WTC11 (cell line): ENCODE data around the gene SLC2A9. TPM values are rescaled to one million over a fixed set of nuclear protein-coding genes. Genes with fewer than 3 reads are reported as not detected.

ENCODE experiments used
- ATAC-seq: fragments of 200-7000 bp; cut with Tn5 transposase; 2 replicates; pipeline ENCODE4 v1.10.0; 2021; ENCODE audit warnings: mild to moderate bottlenecking, moderate library complexity
- CTCF ChIA-PET: fragments of 300-600 bp; sonication (Branson Sonifier 250); formaldehyde crosslinking; loops from one replicate; lab custom pipeline; 2021; ENCODE audit warnings: antibody characterized with exemption; lab: Charles Lee
- POLR2A ChIA-PET: fragments of 350-600 bp; sonication (Branson Sonifier 250); formaldehyde crosslinking; loops from one replicate; lab custom pipeline; 2021; ENCODE audit warnings: antibody characterized with exemption; lab: Charles Lee
- DNase-seq: peaks from one replicate; pipeline ENCODE4 v3.0.0; 2021; ENCODE audit warnings: low spot score
- H3K27ac Mint-ChIP-seq: 2 replicates; pipeline ENCODE4 v1.8.0; 2021; ENCODE audit warnings: mixed read lengths
- H3K27me3 Mint-ChIP-seq: 2 replicates; pipeline ENCODE4 v1.8.0; 2021; ENCODE audit warnings: low read depth, mild to moderate bottlenecking, moderate library complexity, mixed read lengths
- H3K36me3 Mint-ChIP-seq: 2 replicates; pipeline ENCODE4 v1.8.0; 2021; ENCODE audit warnings: mixed read lengths
- H3K4me1 Mint-ChIP-seq: 2 replicates; pipeline ENCODE4 v1.8.0; 2022; ENCODE audit warnings: mixed read lengths
- H3K4me3 Mint-ChIP-seq: 2 replicates; pipeline ENCODE4 v1.8.0; 2021; ENCODE audit warnings: mild to moderate bottlenecking, moderate library complexity, mixed read lengths
- H3K9me3 Mint-ChIP-seq: 2 replicates; pipeline ENCODE4 v1.8.0; 2021; ENCODE audit warnings: mixed read lengths
- ATF3 ChIP-seq: sonication (generic); formaldehyde crosslinking; conservative IDR thresholded peaks from 2 replicates; pipeline ENCODE4 v1.8.1; 2022; ENCODE audit warnings: mild to moderate bottlenecking, missing genetic modification reagents
- CBFB ChIP-seq: sonication (generic); formaldehyde crosslinking; IDR thresholded peaks from 2 replicates; pipeline ENCODE4 v1.8.1; 2022; ENCODE audit warnings: mild to moderate bottlenecking, low read depth, missing genetic modification reagents
- CREB1 ChIP-seq: sonication (generic); formaldehyde crosslinking; IDR thresholded peaks from 2 replicates; pipeline ENCODE4 v1.8.0; 2023; ENCODE audit warnings: mild to moderate bottlenecking, missing genetic modification reagents
- E2F1 ChIP-seq: sonication (generic); formaldehyde crosslinking; IDR thresholded peaks from 2 replicates; pipeline ENCODE4 v1.8.0; 2022; ENCODE audit warnings: mild to moderate bottlenecking, missing genetic modification reagents
- E2F4 ChIP-seq: sonication (generic); formaldehyde crosslinking; IDR thresholded peaks from 2 replicates; pipeline ENCODE4 v1.8.1; 2022; ENCODE audit warnings: low read depth, mild to moderate bottlenecking, moderate library complexity, missing genetic modification reagents, borderline replicate concordance
- E2F5 ChIP-seq: sonication (generic); formaldehyde crosslinking; IDR thresholded peaks from 2 replicates; pipeline ENCODE4 v1.8.1; 2022; ENCODE audit warnings: mild to moderate bottlenecking, moderate library complexity, missing genetic modification reagents
- ELF4 ChIP-seq: sonication (generic); formaldehyde crosslinking; IDR thresholded peaks from 2 replicates; pipeline ENCODE4 v1.8.1; 2022; ENCODE audit warnings: low read depth, mild to moderate bottlenecking, moderate library complexity, missing genetic modification reagents
- EMX1 ChIP-seq: fragments of 250-450 bp; sonication (Bioruptor Pico); IDR thresholded peaks from 2 replicates; pipeline ENCODE4 v1.8.0; 2021; ENCODE audit warnings: mild to moderate bottlenecking
- FOXP4 ChIP-seq: sonication (generic); formaldehyde crosslinking; IDR thresholded peaks from 2 replicates; pipeline ENCODE4 v1.8.0; 2022; ENCODE audit warnings: mild to moderate bottlenecking, missing genetic modification reagents
- GABPB1 ChIP-seq: sonication (generic); formaldehyde crosslinking; IDR thresholded peaks from 2 replicates; pipeline ENCODE4 v1.8.1; 2023; ENCODE audit warnings: mild to moderate bottlenecking, missing genetic modification reagents
- GRHL2 ChIP-seq: fragments of 250-450 bp; sonication (Bioruptor Pico); IDR thresholded peaks from 2 replicates; pipeline ENCODE4 v1.8.0; 2022; ENCODE audit warnings: mild to moderate bottlenecking, moderate library complexity; ENCODE audit not compliant: insufficient replicate concordance, severe bottlenecking
- HMGXB4 ChIP-seq: sonication (generic); formaldehyde crosslinking; IDR thresholded peaks from 2 replicates; pipeline ENCODE4 v1.8.1; 2023; ENCODE audit warnings: mild to moderate bottlenecking, moderate library complexity, missing genetic modification reagents
- IRF2 ChIP-seq: sonication (generic); formaldehyde crosslinking; IDR thresholded peaks from 2 replicates; pipeline ENCODE4 v1.8.0; 2022; ENCODE audit warnings: low read depth, missing genetic modification reagents, borderline replicate concordance
- JAZF1 ChIP-seq: fragments of 250-450 bp; sonication (Bioruptor Pico); IDR thresholded peaks from 2 replicates; pipeline ENCODE4 v1.9.0; 2021; ENCODE audit warnings: moderate library complexity, mild to moderate bottlenecking, inconsistent platforms
- NFE2L1 ChIP-seq: sonication (generic); formaldehyde crosslinking; IDR thresholded peaks from 2 replicates; pipeline ENCODE4 v1.8.1; 2023; ENCODE audit warnings: missing genetic modification reagents
- NFYB ChIP-seq: sonication (generic); formaldehyde crosslinking; conservative IDR thresholded peaks from 2 replicates; pipeline ENCODE4 v1.8.0; 2022; ENCODE audit warnings: low read depth, missing genetic modification reagents
- NR1H2 ChIP-seq: sonication (generic); formaldehyde crosslinking; IDR thresholded peaks from 2 replicates; pipeline ENCODE4 v1.9.0; 2021; ENCODE audit warnings: mild to moderate bottlenecking, moderate library complexity, missing genetic modification reagents
- SOX15 ChIP-seq: fragments of 250-450 bp; sonication (Bioruptor Pico); IDR thresholded peaks from 2 replicates; pipeline ENCODE4 v1.9.0; 2021; ENCODE audit warnings: mild to moderate bottlenecking
- SP1 ChIP-seq: sonication (generic); formaldehyde crosslinking; conservative IDR thresholded peaks from 2 replicates; pipeline ENCODE4 v1.8.1; 2022; ENCODE audit warnings: missing genetic modification reagents
- TEAD4 ChIP-seq: sonication (generic); formaldehyde crosslinking; IDR thresholded peaks from 2 replicates; pipeline ENCODE4 v1.8.0; 2022; ENCODE audit warnings: mild to moderate bottlenecking, missing genetic modification reagents
- USF2 ChIP-seq: sonication (generic); formaldehyde crosslinking; IDR thresholded peaks from 2 replicates; pipeline ENCODE4 v1.8.1; 2023; ENCODE audit warnings: mild to moderate bottlenecking, missing genetic modification reagents, moderate library complexity
- ZNF121 ChIP-seq: sonication (generic); formaldehyde crosslinking; IDR thresholded peaks from 2 replicates; pipeline ENCODE4 v1.8.0; 2023; ENCODE audit warnings: missing genetic modification reagents
- ZNF317 ChIP-seq: sonication (generic); formaldehyde crosslinking; IDR thresholded peaks from 2 replicates; pipeline ENCODE4 v1.8.1; 2023; ENCODE audit warnings: low read depth, mild to moderate bottlenecking, moderate library complexity, missing genetic modification reagents, borderline replicate concordance
- ZNF396 ChIP-seq: fragments of 250-450 bp; sonication (Bioruptor Pico); IDR thresholded peaks from 2 replicates; pipeline ENCODE4 v1.8.0; 2021; ENCODE audit warnings: mild to moderate bottlenecking, moderate library complexity, borderline replicate concordance
- total RNA-seq: library from RNA; stranded (reverse); gene quantifications from 3 replicates; pipeline ENCODE4 v1.2.3, GENCODE V29; 2021

Gene SLC2A9
- total RNA-seq, 1 experiment from 2014 or later, result not detected

- peak; percentile 41; the same call in 1 of the 2 replicates for TF ChIP-seq FOXP4 (CRISPR knock-in tag)
- no peak for TF ChIP-seq GABPB1 (CRISPR knock-in tag)
- TF ChIP-seq SOX15 (CRISPR knock-in tag), result no peak
- no peak for TF ChIP-seq ZNF396 (CRISPR knock-in tag)
- no peak for TF ChIP-seq CBFB (CRISPR knock-in tag)
- TF ChIP-seq E2F1, result peak; percentile 87
- TF ChIP-seq GRHL2 (CRISPR knock-in tag), result no peak
- peak; percentile 79; the same call in 1 of the 2 replicates for TF ChIP-seq E2F5 (CRISPR knock-in tag)
- TF ChIP-seq SP1, result peak; percentile 52
- no peak for TF ChIP-seq E2F4
- no peak for TF ChIP-seq NR1H2 (CRISPR knock-in tag)
- no peak for TF ChIP-seq TEAD4
- TF ChIP-seq IRF2 (CRISPR knock-in tag), result no peak
- no peak for TF ChIP-seq ATF3 (CRISPR knock-in tag)
- TF ChIP-seq NFE2L1 (CRISPR knock-in tag), result no peak
These were observed 2.4 kb downstream of the SLC2A9 start (continued) for GRCh38 chr4:10018818-10019461.

GRCh38 chr4:10017037-10017893, 4.0 kb downstream of the SLC2A9 start:
- ATAC-seq (no peak), DNase-seq (no peak)
- CTCF ChIA-PET, result interaction anchor here (0.6 to 5.7 kb wide), 5 partner anchors 78 to 313 kb away, joined by 3 to 118 read pairs (median 9); no protein-coding TSS in a partner anchor
- H3K9me3 Mint-ChIP-seq, result no peaks in the 10 kb centered on the region
- POLR2A ChIA-PET, result no interaction called here
- peaks cover 9% of the 10 kb centered on the region for H3K4me1 Mint-ChIP-seq
- TF ChIP-seq ZNF121 (CRISPR knock-in tag) (no peak), GABPB1 (CRISPR knock-in tag) (0 out of 2 replicates have a peak, but pooled peaks have one; percentile 60)
- peaks cover 17% of the 10 kb centered on the region for H3K27me3 Mint-ChIP-seq
- no peaks in the 10 kb centered on the region for H3K36me3 Mint-ChIP-seq
- no peak overlapping the region for H3K27ac Mint-ChIP-seq
- no peak overlapping the region for H3K4me3 Mint-ChIP-seq

- H3K4me3 Mint-ChIP-seq, result no peak overlapping the region
- POLR2A ChIA-PET, result no interaction called here
- peaks cover 9% of the 10 kb centered on the region for H3K4me1 Mint-ChIP-seq
- CTCF ChIA-PET, result interaction anchor here (0.9 to 5.7 kb wide), 16 partner anchors 9 to 312 kb away, joined by 3 to 118 read pairs (median 9); no protein-coding TSS in a partner anchor
- no peaks in the 10 kb centered on the region for H3K36me3 Mint-ChIP-seq
- H3K9me3 Mint-ChIP-seq, result no peaks in the 10 kb centered on the region
- peaks cover 17% of the 10 kb centered on the region for H3K27me3 Mint-ChIP-seq
- DNase-seq, result no peak
- H3K27ac Mint-ChIP-seq, result no peak overlapping the region
- no peak for ATAC-seq
- TF ChIP-seq JAZF1 (CRISPR knock-in tag) (no peak), EMX1 (CRISPR knock-in tag) (no peak), SP1 (no peak), ZNF317 (CRISPR knock-in tag) (no peak), CREB1 (CRISPR knock-in tag) (no peak), ELF4 (no peak), ATF3 (CRISPR knock-in tag) (no peak), NFYB (CRISPR knock-in tag) (no peak), USF2 (CRISPR knock-in tag) (no peak), HMGXB4 (no peak)
These were observed 5.1 kb downstream of the SLC2A9 start for GRCh38 chr4:10016169-10016568.
